NCI-H2196 treated with DMSO at 0.1 percent for 48 hours (cell line): ENCODE results near the gene ATG4B.

Experiments
- DNase-seq: peaks from one replicate; lab custom pipeline; 2025; ENCODE audit not compliant: unreplicated experiment; lab: John Stamatoyannopoulos, UW

ATG4B gene

GRCh38 chr2:241637795-241638660, 535 bp downstream of the ATG4B start:
- no peak for DNase-seq

DNA sequence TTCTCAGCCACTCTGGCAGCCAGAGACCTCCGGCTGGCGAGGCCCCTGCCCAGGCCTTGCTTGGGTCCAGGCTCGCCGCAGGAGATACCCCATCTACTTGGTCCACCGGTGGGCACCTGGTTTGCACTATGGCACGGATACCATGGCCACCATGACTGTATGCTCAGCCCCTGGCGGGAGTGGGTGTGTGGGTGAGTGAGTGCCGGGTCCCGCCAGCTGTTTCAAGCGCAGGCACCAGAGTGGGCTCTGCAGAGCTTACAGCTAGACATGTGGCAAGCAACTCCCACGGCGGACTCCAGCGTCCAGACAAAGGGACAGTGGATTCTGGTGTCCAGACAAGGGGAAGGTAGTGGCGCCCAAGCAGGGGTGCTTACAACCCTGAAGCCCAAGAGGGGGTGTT, 1.4 kb downstream of the ATG4B start:
- DNase-seq: no peak

GRCh38 chr2:241639385-241639784, 1.9 kb downstream of the ATG4B start:
- no peak for DNase-seq

GRCh38 chr2:241640165-241640795, 2.8 kb downstream of the ATG4B start:
- DNase-seq: no peak

DNA sequence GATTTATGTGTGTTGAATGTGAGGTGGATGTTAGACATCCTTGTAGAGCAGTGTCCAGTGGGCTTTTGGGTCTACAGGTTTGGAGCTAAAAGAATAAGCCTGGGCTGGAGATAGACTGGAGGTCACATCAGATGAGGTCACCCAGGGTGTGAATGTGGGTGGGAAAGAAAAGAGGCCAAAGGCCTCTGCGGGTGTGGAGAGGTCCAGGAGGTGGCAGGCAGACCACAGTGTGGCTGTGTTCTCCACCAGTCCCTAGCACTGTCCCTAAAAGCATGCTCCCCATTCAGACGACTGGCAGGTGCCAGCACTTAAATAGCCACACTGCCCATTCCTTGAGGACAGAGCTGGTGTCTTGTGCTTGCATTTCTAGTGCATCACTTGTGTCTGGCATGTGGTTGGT, 4.1 kb downstream of the ATG4B start:
- DNase-seq: no peak

DNA sequence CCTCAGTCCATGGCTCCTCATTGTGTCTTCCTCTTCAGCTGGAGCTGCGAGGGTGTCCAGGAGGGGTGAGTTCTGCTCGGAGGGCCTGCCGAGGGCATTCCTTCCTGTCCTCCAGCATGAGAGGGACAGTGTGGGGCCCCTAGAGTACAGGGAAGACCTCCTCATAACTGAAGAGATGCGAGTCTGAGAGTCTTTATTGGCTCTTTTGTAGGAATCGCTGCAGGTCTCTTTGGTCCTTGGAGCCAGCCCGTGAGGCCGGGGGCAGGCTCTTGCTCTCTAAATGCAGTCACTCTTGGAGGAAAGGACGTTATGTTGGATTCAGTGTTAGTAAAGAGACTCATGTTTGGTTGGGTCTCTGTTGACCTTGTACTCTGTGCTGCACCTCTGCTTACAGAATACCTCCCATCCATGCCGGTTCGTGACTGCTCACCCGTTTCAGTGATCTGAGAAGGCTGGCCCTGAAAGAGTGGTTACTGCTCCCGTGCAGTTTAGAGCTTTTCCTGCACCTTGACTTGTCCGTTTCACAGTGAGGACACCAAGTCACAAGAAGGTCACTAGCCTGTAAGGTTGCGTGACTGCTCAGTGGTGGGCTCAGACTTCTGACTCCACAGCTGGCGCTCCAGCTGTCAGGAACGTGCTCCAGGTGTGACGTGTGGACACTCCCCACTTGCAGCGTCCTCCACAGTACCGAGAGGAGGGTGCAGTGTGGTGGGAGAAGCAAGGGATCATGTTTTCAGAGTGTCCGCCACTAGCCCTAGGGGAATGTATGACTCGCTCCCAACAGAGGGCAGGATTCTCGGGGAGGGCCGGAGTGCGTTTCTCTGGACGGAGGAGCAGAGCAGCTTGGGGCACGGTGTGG, 7.8 kb downstream of the ATG4B start:
- no peak for DNase-seq

DNA sequence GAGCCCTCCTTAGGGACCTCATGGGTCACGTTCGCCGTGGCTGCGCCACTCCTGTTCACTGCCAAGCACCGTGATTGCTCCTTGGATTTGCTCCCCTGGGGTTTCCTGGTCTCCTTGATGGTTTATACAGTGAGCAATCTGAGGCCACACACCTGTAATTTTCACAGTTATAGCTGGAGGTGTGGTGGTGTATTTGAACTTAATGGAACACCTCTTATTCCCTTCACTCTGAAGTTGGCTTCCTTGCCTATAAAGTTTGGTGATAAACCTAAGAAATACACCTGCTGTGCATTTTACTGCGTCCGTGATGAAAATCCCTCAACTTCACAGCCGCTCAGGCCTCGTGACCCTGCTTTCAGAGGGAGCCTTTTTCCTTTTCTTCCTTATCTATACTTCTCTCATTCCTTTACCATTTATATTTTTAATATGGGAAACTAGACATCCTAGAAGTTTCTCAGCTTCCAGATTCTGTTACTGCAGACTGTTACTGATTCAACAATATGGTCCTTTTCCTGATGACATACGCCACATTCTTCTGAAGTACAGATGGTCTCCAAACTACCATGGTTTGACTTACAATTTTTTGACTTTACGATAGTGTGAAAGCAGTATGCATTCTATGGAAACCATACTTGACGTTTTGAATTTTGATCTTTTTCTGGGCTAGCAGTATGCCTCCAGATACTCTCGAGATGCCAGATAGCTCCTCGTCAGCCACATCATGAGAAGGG, 8.6 kb downstream of the ATG4B start:
- DNase-seq: no peak

DNA sequence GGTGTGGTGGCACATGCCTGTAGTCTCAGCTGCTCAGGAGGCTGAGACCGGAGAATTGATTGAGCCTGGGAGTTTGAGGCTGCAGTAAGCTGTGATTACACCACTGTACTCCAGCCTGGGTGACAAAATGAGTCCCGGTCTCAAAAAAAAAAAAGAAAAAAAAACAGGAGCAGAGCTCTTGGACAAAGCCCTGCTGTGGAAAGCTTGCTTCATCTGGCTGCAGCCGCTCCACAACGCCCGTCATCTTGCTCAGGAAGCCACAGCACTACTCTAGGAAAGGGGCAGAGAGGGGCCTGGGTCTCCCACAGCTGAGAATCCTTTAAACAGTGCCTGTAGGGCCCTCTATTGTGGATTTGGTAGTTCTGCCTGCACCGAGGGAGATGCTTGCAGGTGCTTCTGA, 11.0 kb downstream of the ATG4B start:
- DNase-seq: no peak

DNA sequence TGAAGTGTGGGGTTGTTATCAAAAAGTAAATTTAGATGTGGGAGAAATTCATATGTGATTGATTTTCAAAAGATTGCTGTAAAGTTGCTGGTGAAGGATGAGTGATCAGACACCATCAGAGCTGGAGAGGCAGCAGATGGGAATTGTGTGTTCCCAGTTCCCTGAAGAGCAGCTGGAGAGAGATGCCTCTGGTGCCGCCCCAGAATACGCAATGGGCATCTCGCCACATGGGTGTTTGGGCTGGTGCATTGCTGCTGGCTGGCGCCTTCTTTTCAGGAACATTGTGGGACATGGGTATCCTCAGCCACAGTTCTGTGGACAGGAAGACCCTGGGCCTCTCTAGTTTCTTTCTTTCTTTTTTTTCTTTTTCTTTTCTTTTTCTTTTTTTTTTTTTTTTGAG, 11.9 kb downstream of the ATG4B start:
- DNase-seq: no peak

DNA sequence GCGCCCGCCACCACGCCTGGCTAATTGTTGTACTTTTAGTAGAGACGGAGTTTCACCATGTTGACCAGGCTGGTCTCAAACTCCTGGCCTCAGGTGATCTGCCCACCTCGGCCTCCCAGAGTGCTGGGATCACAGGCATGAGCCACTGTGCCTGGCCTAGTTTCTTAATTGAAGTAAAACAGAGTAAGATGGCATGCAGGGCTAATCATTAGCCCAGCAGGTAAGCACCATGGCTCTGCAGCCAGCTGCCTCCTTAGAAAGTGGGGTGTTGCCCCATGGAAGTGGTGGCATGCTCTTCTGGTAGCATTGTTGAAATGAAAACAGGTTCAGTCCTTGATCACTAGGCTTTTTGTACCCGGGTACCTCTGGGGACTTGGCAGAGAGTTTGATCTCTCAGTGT, 12.4 kb downstream of the ATG4B start:
- DNase-seq: no peak

DNA sequence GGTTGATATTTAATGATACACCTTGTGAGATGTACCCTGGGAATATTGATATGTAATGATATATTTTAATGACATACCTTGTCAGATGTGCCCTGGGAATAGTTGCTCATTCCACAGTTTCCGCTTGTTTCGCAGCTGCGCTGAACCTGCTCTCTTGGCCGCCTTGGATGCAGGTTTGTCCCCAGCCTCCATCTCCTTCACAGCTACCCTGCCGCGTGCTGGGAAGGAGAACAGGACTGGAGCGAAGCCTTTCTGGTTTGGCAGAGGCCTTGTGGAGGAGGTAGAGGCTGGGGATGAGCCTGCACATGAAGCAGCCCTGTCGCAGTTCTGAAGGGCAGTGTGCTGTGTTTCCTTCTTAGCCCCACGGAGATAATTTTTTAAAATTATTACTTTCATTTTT, 14.6 kb downstream of the ATG4B start:
- DNase-seq: no peak

- no peak for DNase-seq
Observed at GRCh38 chr2:241652722-241653121, 15.2 kb downstream of the ATG4B start.

- DNase-seq: no peak
Observed at GRCh38 chr2:241653210-241653750, 15.8 kb downstream of the ATG4B start.

GRCh38 chr2:241654551-241654950, 17.1 kb downstream of the ATG4B start:
- no peak for DNase-seq

GRCh38 chr2:241655516-241656189, 18.2 kb downstream of the ATG4B start:
- DNase-seq: no peak

- DNase-seq: no peak
Observed at GRCh38 chr2:241656190-241656741, 18.8 kb downstream of the ATG4B start.

DNA sequence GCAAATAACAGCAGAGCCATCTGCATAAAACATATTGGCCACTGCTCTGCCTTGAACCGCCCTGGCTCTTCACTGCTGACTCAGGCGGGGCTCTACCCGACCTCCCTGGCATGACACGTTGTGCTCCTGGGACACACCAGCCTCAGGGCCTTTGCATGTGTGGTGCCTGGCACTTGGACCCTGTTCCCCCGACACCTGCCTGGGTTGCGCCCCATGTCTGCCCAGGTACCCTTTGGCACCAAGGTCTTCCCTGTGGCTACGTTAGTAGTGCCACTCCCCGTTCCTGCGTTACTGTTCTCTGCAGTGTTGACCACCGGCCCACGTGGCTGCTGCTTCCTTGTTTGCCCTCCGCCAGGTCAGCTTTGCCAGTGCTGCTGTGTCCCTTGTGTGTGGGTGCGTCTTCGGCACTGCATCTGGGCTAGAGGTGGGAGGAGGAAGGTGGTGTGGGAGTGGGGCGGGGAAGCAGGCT, 20.3 kb downstream of the ATG4B start:
- no peak for DNase-seq

DNA sequence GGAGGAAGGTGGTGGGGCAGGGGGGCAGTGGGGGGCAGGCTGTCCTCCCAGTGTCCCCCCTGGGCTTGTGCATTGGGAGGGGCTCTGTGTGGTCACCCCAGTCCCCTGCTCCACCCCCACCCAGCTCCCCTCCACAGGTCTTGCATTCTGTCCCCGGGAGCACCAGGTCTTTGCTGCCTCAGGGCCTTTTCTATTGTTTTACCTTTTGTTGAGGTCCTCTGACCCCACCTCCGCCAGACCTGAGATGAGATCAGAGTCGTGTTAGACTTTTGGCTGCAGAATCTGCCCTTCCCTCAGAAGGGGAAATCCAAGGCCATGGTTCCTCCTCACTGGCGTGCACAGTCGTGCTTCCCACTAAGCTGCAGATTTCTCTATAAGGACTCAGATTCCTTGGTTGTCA, 20.8 kb downstream of the ATG4B start:
- DNase-seq: no peak

GRCh38 chr2:241659150-241659739, 21.8 kb downstream of the ATG4B start:
- DNase-seq: peak; percentile 30
